K562 treated with DMSO at 1 percent for 48 hours (cell line): Measurements from ENCODE around the gene PPP1R3C. TPM values are rescaled to one million over a fixed set of nuclear protein-coding genes. Genes with fewer than 3 reads are reported as not detected.

Experiments
- total RNA-seq: library from RNA; unstranded; fragments of 300-600 nt; gene quantifications from 2 replicates; pipeline ENCODE4 v1.2.3, GENCODE V29; 2022; ENCODE audit warnings: low replicate concordance; ENCODE audit errors: extremely low read depth

PPP1R3C gene
- total RNA-seq = not detected in 2 replicates

GRCh38 chr10:91632671-91633550, at the start of gene PPP1R3C:
Gene PPP1R3C, minus strand, starts transcription at chr10:91633071. Its CDS starts 102 bp downstream, at chr10:91632969.

Other genes with a start within 250 kb of the PPP1R3C start
- not detected in 2 replicates for gene HECTD2, start 222.7 kb downstream of the PPP1R3C start, total RNA-seq
- not detected in 2 replicates for gene TNKS2, start 165.4 kb upstream of the PPP1R3C start, total RNA-seq